ENCODE data around the gene ASCC3. TPM values are rescaled to one million over a fixed set of nuclear protein-coding genes. Genes with fewer than 3 reads are reported as not detected.

ASCC3 gene
- total and polyA plus RNA-seq, 2 experiments from 2014 or later = 92.9 to 129 TPM

- Histone ChIP-seq H3K4me2 (no peak overlapping the region), H3K4me1 (ENCODE audit: insufficient read depth) (no peaks in the 10 kb centered on the region), H3K79me2 (replicated peaks; ENCODE audit: insufficient read depth) (no peaks in the 10 kb centered on the region), H3K27me3 (ENCODE audit: insufficient read depth) (no peaks in the 10 kb centered on the region), H3K9me2 (ENCODE audit: insufficient read depth) (no peaks in the 10 kb centered on the region), H3K36me3 (ENCODE audit: insufficient read depth) (0 out of 2 replicates have a peak, but pooled peaks cover 3% of the 10 kb centered on the region), H3K27ac (ENCODE audit: low read depth) (no peak overlapping the region), H3K4me3 (no peak overlapping the region), H2AFZ (no peak overlapping the region), H3F3A (replicated peaks; ENCODE audit: low read depth) (no peaks in the 10 kb centered on the region), H4K20me1 (replicated peaks; ENCODE audit: insufficient read depth) (no peaks in the 10 kb centered on the region)
- DNase-seq (ENCODE audit: low spot score) = no peak
- Mint-ChIP-seq H3K36me3 (ENCODE audit: low read depth) (peaks cover 12% of the 10 kb centered on the region), H3K4me1 (no peaks in the 10 kb centered on the region), H3K9me3 (peaks cover 7% of the 10 kb centered on the region; the same call in 1 of the 3 replicates), H3K27ac (peak overlapping the region; percentile 62; the same call in 1 of the 2 replicates), H3K27me3 (ENCODE audit: insufficient read depth, low read depth, poor library complexity) (no peaks in the 10 kb centered on the region), H3K4me3 (no peak overlapping the region)
- TF ChIP-seq REST (IDR thresholded peaks at IDR 0.05; ENCODE audit: unreplicated experiment) (no peak), EZH2phosphoT487 (IDR thresholded peaks at IDR 0.05; ENCODE audit: unreplicated experiment) (no peak), JUNB (IDR thresholded peaks at IDR 0.05; ENCODE audit: unreplicated experiment) (no peak), NANOG (IDR thresholded peaks at IDR 0.05; ENCODE audit: borderline replicate concordance) (no peak), ZNF462 (CRISPR knock-in tag; IDR thresholded peaks at IDR 0.05) (no peak), ZNF114 (CRISPR knock-in tag; IDR thresholded peaks at IDR 0.05) (no peak), EZH2 (IDR thresholded peaks at IDR 0.05; ENCODE audit: low read depth, unreplicated experiment) (no peak), STAT1 (IDR thresholded peaks at IDR 0.05; ENCODE audit: unreplicated experiment) (no peak), POLR2AphosphoS5 (IDR thresholded peaks at IDR 0.05; ENCODE audit: low read depth) (no peak), CREB1 (CRISPR knock-in tag; IDR thresholded peaks at IDR 0.05; ENCODE audit: low read depth) (no peak), CTCF (conservative IDR thresholded peaks at IDR 0.05; ENCODE audit: low read depth in 2 of 2) (no peak)
- TF ChIP-seq, protein P1, sequence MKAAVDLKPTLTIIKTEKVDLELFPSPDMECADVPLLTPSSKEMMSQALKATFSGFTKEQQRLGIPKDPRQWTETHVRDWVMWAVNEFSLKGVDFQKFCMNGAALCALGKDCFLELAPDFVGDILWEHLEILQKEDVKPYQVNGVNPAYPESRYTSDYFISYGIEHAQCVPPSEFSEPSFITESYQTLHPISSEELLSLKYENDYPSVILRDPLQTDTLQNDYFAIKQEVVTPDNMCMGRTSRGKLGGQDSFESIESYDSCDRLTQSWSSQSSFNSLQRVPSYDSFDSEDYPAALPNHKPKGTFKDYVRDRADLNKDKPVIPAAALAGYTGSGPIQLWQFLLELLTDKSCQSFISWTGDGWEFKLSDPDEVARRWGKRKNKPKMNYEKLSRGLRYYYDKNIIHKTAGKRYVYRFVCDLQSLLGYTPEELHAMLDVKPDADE (IDR thresholded peaks at IDR 0.05) = no peak
- no peak for ATAC-seq
These were observed 263.3 kb downstream of the ASCC3 start for GRCh38 chr6:100617633-100618350.

Measured in GM23338 (cell line).